B cell (primary cell): ENCODE data around the gene RFC3.

Experiments
- CTCF ChIP-seq: fragments of 200-600 bp; IDR thresholded peaks from one replicate; pipeline ENCODE4 v1.8.0; 2022; ENCODE audit warnings: antibody characterized with exemption, mild to moderate bottlenecking
- EZH2 ChIP-seq: IDR thresholded peaks from 2 replicates; pipeline ENCODE4 v1.6.1; 2012; ENCODE audit warnings: borderline replicate concordance, low read depth, mild to moderate bottlenecking, moderate library complexity, low read length; ENCODE audit not compliant: insufficient read depth, poor library complexity, severe bottlenecking

DNA sequence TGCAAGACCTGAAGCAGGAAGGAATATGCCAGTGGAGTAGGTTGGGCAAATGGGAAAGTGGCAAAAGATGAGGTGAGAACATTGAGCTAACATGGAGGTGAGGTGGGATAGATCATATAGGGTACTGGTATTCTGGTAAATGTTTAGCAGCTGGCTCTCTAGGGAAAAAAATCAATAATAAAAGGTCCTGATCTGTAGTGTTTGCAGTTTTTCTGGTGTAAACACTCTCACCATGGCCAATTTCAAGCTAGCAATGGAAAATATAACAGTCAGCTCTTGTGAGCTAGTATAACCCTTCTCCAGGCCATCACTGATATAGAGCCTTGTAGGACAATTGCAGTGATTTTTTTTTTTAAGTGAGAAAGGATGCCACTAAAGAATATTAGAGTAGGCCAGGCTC is 31.3 kb downstream of the RFC3 start:
- TF ChIP-seq CTCF (no peak), EZH2 (no peak)
